H9 (cell line): ENCODE data around the gene OR4E1. TPM values are rescaled to one million over a fixed set of nuclear protein-coding genes. Genes with fewer than 3 reads are reported as not detected.
"Not testable (repeated sequence)": the region's sequence is repeated elsewhere in the genome, so short reads cannot be mapped to it uniquely, and the experiment has no call there.

ENCODE experiments used
- DNase-seq: peaks from one replicate; pipeline ENCODE4 v3.0.0-alpha.2; 2017
- H2AFZ ChIP-seq: one replicate; pipeline ENCODE4 v1.6.1; 2013; ENCODE audit warnings: mild to moderate bottlenecking, low read length, control low read depth, moderate library complexity
- H2AK5ac ChIP-seq: 2 replicates; pipeline ENCODE4 v1.6.1; 2013; ENCODE audit warnings: low read length, control low read depth, mixed read lengths; ENCODE audit not compliant: insufficient read length
- H2BK120ac ChIP-seq: one replicate; pipeline ENCODE4 v1.6.1; 2013; ENCODE audit warnings: low read depth, mild to moderate bottlenecking, low read length, control low read depth, inconsistent platforms; ENCODE audit not compliant: poor library complexity, severe bottlenecking
- H2BK12ac ChIP-seq: 2 replicates; pipeline ENCODE4 v1.6.1; 2013; ENCODE audit warnings: low read length, control low read depth, mixed read lengths, low read depth; ENCODE audit not compliant: insufficient read length
- H2BK15ac ChIP-seq: 2 replicates; pipeline ENCODE4 v1.6.1; 2013; ENCODE audit warnings: low read depth, low read length, control low read depth
- H2BK20ac ChIP-seq: one replicate; pipeline ENCODE4 v1.6.1; 2013; ENCODE audit warnings: low read depth, mild to moderate bottlenecking, low read length, control low read depth, inconsistent platforms; ENCODE audit not compliant: poor library complexity, severe bottlenecking
- H2BK5ac ChIP-seq: 2 replicates; pipeline ENCODE4 v1.6.1; 2013; ENCODE audit warnings: low read length, control low read depth, mixed read lengths; ENCODE audit not compliant: insufficient read length
- H3K14ac ChIP-seq: 2 replicates; pipeline ENCODE4 v1.6.1; 2013; ENCODE audit warnings: low read length, control low read depth; ENCODE audit not compliant: insufficient read depth
- H3K18ac ChIP-seq: 2 replicates; pipeline ENCODE4 v1.6.1; 2013; ENCODE audit warnings: low read depth, mild to moderate bottlenecking, mixed read lengths, low read length, control low read depth; ENCODE audit not compliant: insufficient read length
- H3K23ac ChIP-seq: 2 replicates; pipeline ENCODE4 v1.6.1; 2013; ENCODE audit warnings: low read length, control low read depth, mixed read lengths, low read depth; ENCODE audit not compliant: insufficient read length
- H3K23me2 ChIP-seq: 2 replicates; pipeline ENCODE4 v1.6.1; 2013; ENCODE audit warnings: low read depth, mild to moderate bottlenecking, mixed read lengths, low read length, control low read depth; ENCODE audit not compliant: insufficient read length, poor library complexity, severe bottlenecking
- H3K27ac ChIP-seq: 2 replicates; pipeline ENCODE4 v1.5.1; 2013; ENCODE audit warnings: low read length, control low read depth, mixed read lengths, low read depth; ENCODE audit not compliant: insufficient read length
- H3K27me3 ChIP-seq: 2 replicates; pipeline ENCODE4 v1.6.1; 2013; ENCODE audit warnings: low read length, control low read depth, inconsistent platforms; ENCODE audit not compliant: insufficient read depth
- H3K4ac ChIP-seq: 2 replicates; pipeline ENCODE4 v1.6.1; 2013; ENCODE audit warnings: low read depth, mild to moderate bottlenecking, control low read depth, inconsistent platforms, low read length, moderate library complexity
- H3K4me1 ChIP-seq: 2 replicates; pipeline ENCODE4 v1.6.1; 2013; ENCODE audit warnings: low read length, control low read depth, inconsistent platforms; ENCODE audit not compliant: insufficient read depth
- H3K4me2 ChIP-seq: 2 replicates; pipeline ENCODE4 v1.6.1; 2013; ENCODE audit warnings: low read length, control low read depth, mixed read lengths; ENCODE audit not compliant: insufficient read length, insufficient read depth
- H3K56ac ChIP-seq: 2 replicates; pipeline ENCODE4 v1.6.1; 2013; ENCODE audit warnings: low read depth, mild to moderate bottlenecking, mixed read lengths, low read length, control low read depth; ENCODE audit not compliant: insufficient read length
- H3K79me1 ChIP-seq: 2 replicates; pipeline ENCODE4 v1.6.1; 2013; ENCODE audit warnings: low read depth, mild to moderate bottlenecking, moderate library complexity, low read length, control low read depth, inconsistent platforms; ENCODE audit not compliant: insufficient read depth, poor library complexity, severe bottlenecking
- H3K79me2 ChIP-seq: 2 replicates; pipeline ENCODE4 v1.6.1; 2013; ENCODE audit warnings: low read length, control low read depth, inconsistent platforms; ENCODE audit not compliant: insufficient read depth
- H3K9ac ChIP-seq: 2 replicates; pipeline ENCODE4 v1.6.1; 2013; ENCODE audit warnings: low read length, control low read depth, mixed read lengths; ENCODE audit not compliant: insufficient read length; ENCODE audit errors: extremely low read depth
- H3K9me3 ChIP-seq: one replicate; pipeline ENCODE4 v1.6.1; 2013; ENCODE audit warnings: low read depth, low read length, inconsistent platforms; ENCODE audit not compliant: control insufficient read depth
- H3T11ph ChIP-seq: one replicate; pipeline ENCODE4 v1.6.1; 2013; ENCODE audit warnings: mild to moderate bottlenecking, low read length, control low read depth, inconsistent platforms
- H4K20me1 ChIP-seq: one replicate; pipeline ENCODE4 v1.6.1; 2013; ENCODE audit not compliant: control insufficient read depth, insufficient read length, insufficient read depth
- H4K5ac ChIP-seq: 2 replicates; pipeline ENCODE4 v1.6.1; 2013; ENCODE audit warnings: low read depth, mild to moderate bottlenecking, mixed read lengths, low read length, control low read depth; ENCODE audit not compliant: insufficient read length
- H4K8ac ChIP-seq: replicated peaks from 2 replicates; pipeline ENCODE4 v1.6.1; 2013; ENCODE audit warnings: low read length, control low read depth, mixed read lengths, low read depth; ENCODE audit not compliant: insufficient read length
- H4K91ac ChIP-seq: 2 replicates; pipeline ENCODE4 v1.6.1; 2013; ENCODE audit warnings: low read depth, mild to moderate bottlenecking, moderate library complexity, mixed read lengths, low read length, control low read depth; ENCODE audit not compliant: insufficient read length
- H3K27ac Mint-ChIP-seq, 3 experiments: 2 replicates in 2 of 3; 3 replicates in 1 of 3; pipeline ENCODE4 v1.8.0; 2020 to 2021; ENCODE audit warnings: mixed read lengths in 3 of 3, mild to moderate bottlenecking in 1 of 3, moderate library complexity in 1 of 3
- H3K27me3 Mint-ChIP-seq: 2 replicates; pipeline ENCODE4 v1.8.0; 2021; ENCODE audit warnings: low read depth, mild to moderate bottlenecking, moderate library complexity, mixed read lengths
- H3K36me3 Mint-ChIP-seq, 3 experiments: 2 replicates in 2 of 3; 3 replicates in 1 of 3; pipeline ENCODE4 v1.8.0; 2020 to 2021; ENCODE audit warnings: low read depth in 3 of 3, mixed read lengths in 3 of 3; ENCODE audit not compliant: insufficient read depth in 1 of 3
- H3K4me1 Mint-ChIP-seq, 2 experiments: 2 replicates each; pipeline ENCODE4 v1.8.0; 2020; ENCODE audit warnings: mixed read lengths in 2 of 2
- H3K4me3 Mint-ChIP-seq, 2 experiments: 2 replicates in 1 of 2; 3 replicates in 1 of 2; pipeline ENCODE4 v1.8.0; 2020 to 2021; ENCODE audit warnings: mild to moderate bottlenecking in 2 of 2, mixed read lengths in 2 of 2, moderate library complexity in 1 of 2
- H3K9me3 Mint-ChIP-seq, 2 experiments: 2 replicates in 1 of 2; 3 replicates in 1 of 2; pipeline ENCODE4 v1.8.0; 2020; ENCODE audit warnings: mild to moderate bottlenecking in 2 of 2, mixed read lengths in 2 of 2, moderate library complexity in 1 of 2
- CTCF ChIP-seq: fragments of 200-600 bp; sonication (generic); conservative IDR thresholded peaks from 3 replicates; pipeline ENCODE4 v1.8.0; 2021; ENCODE audit warnings: antibody characterized with exemption, mild to moderate bottlenecking
- WGBS: extraction: QIAGEN DNeasy Blood & Tissue Kit; methylation state at CpG from one replicate; pipeline ENCODE4 v1.1.7; 2013; ENCODE audit warnings: missing lambda C conversion rate, low lambda C conversion rate, mixed read lengths; ENCODE audit not compliant: insufficient read length; ENCODE audit errors: extremely low coverage; 5-methylcytosine and 5-hydroxymethylcytosine counted together
- total RNA-seq: library from RNA; stranded (reverse); gene quantifications from 2 replicates; pipeline ENCODE4 v1.2.1, GENCODE V29; 2021

OR4E1 gene
- total RNA-seq, 1 experiment from 2014 or later: not detected

DNA sequence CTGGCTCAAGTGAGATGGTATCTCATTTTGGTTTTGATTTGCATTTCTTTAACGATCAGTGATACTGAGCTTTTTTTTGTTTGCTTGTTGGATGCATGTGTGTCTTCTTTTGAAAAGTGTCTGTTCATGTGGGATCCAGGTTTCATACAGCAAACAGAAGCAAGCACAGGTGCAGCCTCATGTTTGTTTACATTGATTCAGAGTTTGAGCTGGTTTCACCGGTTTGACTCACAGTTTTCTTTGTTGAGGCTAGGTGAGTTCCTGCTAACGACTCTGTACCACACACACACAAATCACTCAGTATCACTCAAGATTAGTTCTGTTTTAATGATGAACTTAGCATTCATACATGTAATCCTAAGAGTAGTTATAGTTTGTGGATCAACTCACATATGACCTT lies 42.5 kb downstream of the OR4E1 start:
- Histone ChIP-seq H3K18ac (no peak overlapping the region), H3K79me2 (no peaks in the 10 kb centered on the region), H2BK12ac (no peak overlapping the region), H3K23ac (no peak overlapping the region), H3K14ac (no peak overlapping the region), H3K27ac (no peak overlapping the region), H3K4me1 (no peaks in the 10 kb centered on the region), H2BK120ac (no peak overlapping the region), H4K8ac (no peak overlapping the region), H3K23me2 (no peaks in the 10 kb centered on the region), H2BK15ac (no peak overlapping the region), H3K9me3 (no peaks in the 10 kb centered on the region), H4K20me1 (no peaks in the 10 kb centered on the region), H3K4me2 (no peak overlapping the region), H2BK20ac (no peak overlapping the region), H3K4ac (no peak overlapping the region), H4K5ac (no peak overlapping the region), H3K27me3 (no peaks in the 10 kb centered on the region), H2AK5ac (no peak overlapping the region), H3K56ac (no peak overlapping the region), H4K91ac (no peak overlapping the region), H2BK5ac (no peak overlapping the region), H2AFZ (no peak overlapping the region), H3K9ac (no peak overlapping the region), H3T11ph (no peak overlapping the region), H3K79me1 (no peaks in the 10 kb centered on the region)
- DNase-seq: no peak
- Mint-ChIP-seq H3K4me1 (no peaks in the 10 kb centered on the region), H3K27ac (no peak overlapping the region), H3K9me3 (no peaks in the 10 kb centered on the region), H3K4me3 (no peak overlapping the region), H3K27me3 (no peaks in the 10 kb centered on the region; the same call in 1 of the 2 replicates), H3K36me3 (no peaks in the 10 kb centered on the region)
- WGBS: no CpG with 5 or more reads among the region's 3 CpGs
- no peak for TF ChIP-seq CTCF

GRCh38 chr14:21630503-21630902 lies 43.1 kb downstream of the OR4E1 start:
- not testable (repeated sequence) for H2AK5ac ChIP-seq, H4K8ac ChIP-seq, H4K5ac ChIP-seq, H3K56ac ChIP-seq, H3K4me1 Mint-ChIP-seq, H3K18ac ChIP-seq, H3K9ac ChIP-seq, H2BK5ac ChIP-seq, H3K36me3 Mint-ChIP-seq, H3K4me1 ChIP-seq, H3K27ac Mint-ChIP-seq, H3K79me2 ChIP-seq, H3T11ph ChIP-seq, H3K4me2 ChIP-seq, H3K9me3 Mint-ChIP-seq, H3K23ac ChIP-seq, H3K23me2 ChIP-seq, H2BK12ac ChIP-seq, H3K27me3 Mint-ChIP-seq, H3K79me1 ChIP-seq, H3K27ac ChIP-seq, DNase-seq, H3K9me3 ChIP-seq, H2AFZ ChIP-seq, H2BK120ac ChIP-seq, H2BK15ac ChIP-seq, H3K27me3 ChIP-seq, H3K4ac ChIP-seq, H4K20me1 ChIP-seq, H3K14ac ChIP-seq, H4K91ac ChIP-seq, H2BK20ac ChIP-seq, H3K4me3 Mint-ChIP-seq
- WGBS: no CpG with 5 or more reads among the region's 1 CpG
